ENCODE data around the gene PLCL2.

Gene PLCL2

GRCh38 chr3:17054982-17055343, 170.2 kb downstream of the PLCL2 start:
- no peak overlapping the region for H3K4me3 ChIP-seq (replicated peaks; ENCODE audit: low read depth, low read length)
- no peak for TF ChIP-seq CTCF (IDR thresholded peaks at IDR 0.05; ENCODE audit: low read length, missing control alignments)
- DNase-seq (ENCODE audit: low read depth): no peak

GRCh38 chr3:17055374-17056276, 170.9 kb downstream of the PLCL2 start:
- TF ChIP-seq CTCF (IDR thresholded peaks at IDR 0.05; ENCODE audit: low read length, missing control alignments): no peak
- H3K4me3 ChIP-seq (replicated peaks; ENCODE audit: low read depth, low read length): no peak overlapping the region
- peak; percentile 59 for DNase-seq (ENCODE audit: low read depth)

- DNase-seq (ENCODE audit: low read depth): peak; percentile 13
- TF ChIP-seq CTCF (IDR thresholded peaks at IDR 0.05; ENCODE audit: low read length, missing control alignments): no peak
Measured at GRCh38 chr3:17057321-17057720, 172.6 kb downstream of the PLCL2 start.

GRCh38 chr3:17059989-17060550, 175.3 kb downstream of the PLCL2 start:
- TF ChIP-seq CTCF (IDR thresholded peaks at IDR 0.05; ENCODE audit: low read length, missing control alignments): no peak
- no peak overlapping the region for H3K4me3 ChIP-seq (replicated peaks; ENCODE audit: low read depth, low read length)
- no peak for DNase-seq (ENCODE audit: low read depth)

More at GRCh38 chr3:17057321-17057720, 172.6 kb downstream of the PLCL2 start:
- no peak overlapping the region for H3K4me3 ChIP-seq (replicated peaks; ENCODE audit: low read depth, low read length)

GRCh38 chr3:17061005-17061404, 176.2 kb downstream of the PLCL2 start:
- no peak overlapping the region for H3K4me3 ChIP-seq (replicated peaks; ENCODE audit: low read depth, low read length)
- no peak for TF ChIP-seq CTCF (IDR thresholded peaks at IDR 0.05; ENCODE audit: low read length, missing control alignments)
- no peak for DNase-seq (ENCODE audit: low read depth)

- H3K4me3 ChIP-seq (replicated peaks; ENCODE audit: low read depth, low read length): no peak overlapping the region
- TF ChIP-seq CTCF (IDR thresholded peaks at IDR 0.05; ENCODE audit: low read length, missing control alignments): no peak
- DNase-seq (ENCODE audit: low read depth): no peak
Measured at GRCh38 chr3:17062736-17063135, 178.0 kb downstream of the PLCL2 start.
